22Rv1 (cell line): ENCODE measurements around the gene CES1.
"Not testable (repeated sequence)": the region's sequence is repeated elsewhere in the genome, so short reads cannot be mapped to it uniquely, and the experiment has no call there.

ENCODE experiments used
- ZFX ChIP-seq: fragments of 450-650 bp; IDR thresholded peaks from 2 replicates; pipeline ENCODE4 v1.6.1; 2017; ENCODE audit warnings: antibody characterized with exemption, borderline replicate concordance
- TF ChIP-seq, protein P1 (sequence below): fragments of 450-650 bp; IDR thresholded peaks from 2 replicates; pipeline ENCODE4 v1.5.1; 2017; ENCODE audit warnings: mild to moderate bottlenecking

DNA sequence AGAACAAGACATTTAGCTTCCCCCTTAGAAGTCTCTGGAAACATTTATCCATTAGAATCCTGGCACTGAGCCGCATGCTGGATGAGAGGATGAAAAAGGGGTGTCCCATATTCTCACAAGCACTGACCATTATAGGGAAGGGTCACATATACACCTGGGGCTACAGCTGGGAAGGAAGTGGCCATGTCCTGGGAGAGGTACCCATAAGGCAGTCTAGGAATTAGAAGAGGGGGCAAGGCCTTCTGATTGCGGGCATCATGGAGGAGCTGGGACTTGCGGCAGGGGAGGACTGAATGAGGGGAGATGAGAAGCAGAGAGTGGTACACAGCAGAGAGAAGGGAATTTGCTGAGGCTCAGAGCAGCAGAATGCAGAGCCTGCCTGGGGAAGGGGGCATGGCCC, 3.7 kb downstream of the CES1 start:
- TF ChIP-seq, protein P1, sequence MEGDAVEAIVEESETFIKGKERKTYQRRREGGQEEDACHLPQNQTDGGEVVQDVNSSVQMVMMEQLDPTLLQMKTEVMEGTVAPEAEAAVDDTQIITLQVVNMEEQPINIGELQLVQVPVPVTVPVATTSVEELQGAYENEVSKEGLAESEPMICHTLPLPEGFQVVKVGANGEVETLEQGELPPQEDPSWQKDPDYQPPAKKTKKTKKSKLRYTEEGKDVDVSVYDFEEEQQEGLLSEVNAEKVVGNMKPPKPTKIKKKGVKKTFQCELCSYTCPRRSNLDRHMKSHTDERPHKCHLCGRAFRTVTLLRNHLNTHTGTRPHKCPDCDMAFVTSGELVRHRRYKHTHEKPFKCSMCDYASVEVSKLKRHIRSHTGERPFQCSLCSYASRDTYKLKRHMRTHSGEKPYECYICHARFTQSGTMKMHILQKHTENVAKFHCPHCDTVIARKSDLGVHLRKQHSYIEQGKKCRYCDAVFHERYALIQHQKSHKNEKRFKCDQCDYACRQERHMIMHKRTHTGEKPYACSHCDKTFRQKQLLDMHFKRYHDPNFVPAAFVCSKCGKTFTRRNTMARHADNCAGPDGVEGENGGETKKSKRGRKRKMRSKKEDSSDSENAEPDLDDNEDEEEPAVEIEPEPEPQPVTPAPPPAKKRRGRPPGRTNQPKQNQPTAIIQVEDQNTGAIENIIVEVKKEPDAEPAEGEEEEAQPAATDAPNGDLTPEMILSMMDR: not testable (repeated sequence)
- not testable (repeated sequence) for TF ChIP-seq ZFX
